NCI-H1436 (cell line): Measurements from ENCODE around the gene SPATC1L.
A peak's percentile ranks its signal among the peaks of the same experiment; 100 is the strongest.

Experiments used
- DNase-seq: peaks from one replicate; lab custom pipeline; 2025; lab: John Stamatoyannopoulos, UW

SPATC1L gene

DNA sequence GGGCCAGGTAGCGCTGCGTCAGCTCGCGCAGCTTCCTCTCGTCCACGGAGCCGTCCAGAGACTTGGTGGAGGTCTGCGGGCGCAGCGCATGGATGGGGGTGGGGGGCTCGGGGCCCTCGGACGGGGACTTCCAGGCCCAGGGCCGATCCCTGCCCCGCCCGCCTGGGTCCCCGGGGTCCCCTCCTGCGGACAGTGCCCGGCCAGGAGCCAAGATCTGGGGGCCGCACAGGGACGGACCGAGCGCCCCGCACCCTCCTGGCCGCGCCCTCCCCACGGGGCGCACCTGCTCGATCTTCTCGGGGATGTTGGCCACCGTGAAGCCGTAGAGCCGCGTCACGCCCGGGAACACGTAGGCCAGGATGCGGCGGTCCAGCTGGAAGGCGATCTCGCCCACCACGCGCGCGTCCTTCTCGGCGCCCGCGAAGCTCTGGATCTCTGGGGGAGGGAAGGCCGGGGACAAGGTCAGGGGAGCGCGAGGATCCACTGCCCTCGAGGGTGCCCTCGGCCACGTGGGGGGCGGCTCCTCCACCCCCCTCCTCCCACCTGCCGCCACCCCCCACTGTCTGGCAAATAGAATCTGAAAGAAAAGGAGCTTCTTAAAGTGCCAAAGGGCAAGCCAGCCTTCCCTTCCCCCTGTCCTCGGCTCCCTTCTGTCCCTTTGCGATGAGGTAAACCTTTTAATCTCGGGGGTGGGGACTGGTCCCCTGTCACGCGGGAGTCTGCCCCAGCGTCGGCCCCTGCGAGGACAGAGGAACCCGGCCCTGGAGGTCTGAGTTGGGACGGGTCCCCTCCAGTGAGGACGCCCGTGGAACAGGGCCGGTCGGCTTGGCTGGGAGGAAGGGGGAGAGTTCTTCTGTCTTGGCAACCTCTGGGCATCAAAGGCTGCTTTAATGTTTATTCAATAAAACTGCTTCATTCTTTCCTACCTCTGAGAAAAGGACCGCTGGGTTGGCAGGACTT, 22.3 kb downstream of the SPATC1L start:
- no peak for DNase-seq

- no peak for DNase-seq
Observed at GRCh38 chr21:46160907-46161632, 23.2 kb downstream of the SPATC1L start.

- DNase-seq, result no peak
Observed at GRCh38 chr21:46160657-46160906, 23.7 kb downstream of the SPATC1L start.

- no peak for DNase-seq
Observed at GRCh38 chr21:46159841-46160656, 24.2 kb downstream of the SPATC1L start.

GRCh38 chr21:46159390-46159789, 24.9 kb downstream of the SPATC1L start:
- no peak for DNase-seq

- DNase-seq, result no peak
Observed at GRCh38 chr21:46158666-46159300, 25.5 kb downstream of the SPATC1L start.

- DNase-seq, result no peak
Observed at GRCh38 chr21:46157987-46158451, 26.2 kb downstream of the SPATC1L start.

- no peak for DNase-seq
Observed at GRCh38 chr21:46157396-46157986, 26.8 kb downstream of the SPATC1L start.

GRCh38 chr21:46156678-46157077, 27.6 kb downstream of the SPATC1L start:
- no peak for DNase-seq

GRCh38 chr21:46156378-46156645, 27.9 kb downstream of the SPATC1L start:
- no peak for DNase-seq

DNA sequence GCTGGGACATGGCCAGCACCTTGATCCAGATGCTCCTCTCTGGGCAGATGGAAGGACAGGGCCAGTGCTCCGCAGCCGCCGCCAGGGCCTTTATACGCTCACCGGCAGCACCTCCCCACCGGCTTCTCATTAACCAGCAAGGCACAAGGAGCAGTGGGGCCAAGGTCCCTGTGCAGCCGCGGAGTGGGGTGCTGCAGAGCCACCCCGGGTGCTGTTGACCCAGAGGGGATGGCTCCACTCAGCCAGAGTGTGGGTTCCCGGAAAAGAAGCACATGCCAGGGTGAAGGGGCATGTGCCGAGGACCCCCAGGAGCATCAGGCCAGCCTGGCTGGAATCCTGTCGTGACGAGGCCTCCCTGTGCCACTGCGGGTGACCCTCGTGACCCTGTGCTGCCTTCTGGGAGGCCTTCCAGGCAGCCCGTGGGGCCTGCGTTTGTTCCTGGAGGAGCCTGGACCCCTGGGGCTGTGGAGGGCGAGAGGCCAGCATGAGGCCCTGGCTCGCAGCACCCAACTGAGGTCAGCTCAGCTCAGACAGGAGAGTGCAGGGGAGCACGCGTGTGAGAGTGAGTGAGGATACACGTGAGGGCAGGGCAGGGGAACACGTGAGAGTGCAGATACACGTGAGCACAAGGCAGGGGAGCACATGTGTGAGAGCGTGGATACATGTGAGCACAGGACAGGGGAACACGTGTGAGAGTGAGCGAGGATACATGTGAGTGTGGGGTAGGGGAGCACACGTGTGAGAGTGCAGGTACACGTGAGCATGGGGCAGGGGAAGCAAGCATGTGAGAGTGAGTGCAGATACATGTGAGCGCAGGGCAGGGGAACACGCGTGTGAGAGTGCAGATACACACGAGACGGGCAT, 28.5 kb downstream of the SPATC1L start, which contains the start of gene FTCD:
TSS of gene FTCD (minus strand) at position 66 of the 864 bp plus-strand sequence. CDS start at position 10, 56 bp downstream.
- DNase-seq, result no peak

DNA sequence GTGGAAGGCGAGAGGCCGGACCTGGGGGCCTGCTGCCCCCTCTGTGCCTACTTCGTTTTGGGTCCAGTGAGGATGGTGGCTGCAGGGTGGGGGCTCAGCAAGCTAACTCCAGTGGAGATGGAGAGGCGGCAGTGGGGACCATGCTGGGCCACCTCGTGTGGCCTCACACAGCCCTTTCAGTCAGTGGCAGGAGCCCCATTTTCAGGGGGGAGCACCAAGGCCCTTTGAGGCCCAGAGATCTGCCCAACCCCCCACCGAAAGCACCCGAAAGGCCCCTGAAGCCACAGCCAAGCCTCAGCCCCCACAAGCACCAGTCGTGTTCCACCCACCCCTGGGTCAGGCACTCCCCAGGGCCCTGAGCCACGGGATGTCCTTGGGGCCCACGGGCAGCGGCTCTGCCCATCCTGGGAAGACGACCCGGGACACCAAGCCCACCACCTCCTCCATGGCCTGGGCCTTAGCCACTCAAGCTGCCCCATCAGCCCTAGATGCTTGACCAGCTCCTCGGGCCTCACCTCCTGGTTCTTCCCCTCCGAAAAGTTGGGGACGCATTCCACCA, 29.2 kb downstream of the SPATC1L start:
- DNase-seq, result no peak

- no peak for DNase-seq
Observed at GRCh38 chr21:46154155-46154954, 29.9 kb downstream of the SPATC1L start.

- peak; percentile 55 for DNase-seq
Observed at GRCh38 chr21:46153247-46154154, 30.8 kb downstream of the SPATC1L start.

DNA sequence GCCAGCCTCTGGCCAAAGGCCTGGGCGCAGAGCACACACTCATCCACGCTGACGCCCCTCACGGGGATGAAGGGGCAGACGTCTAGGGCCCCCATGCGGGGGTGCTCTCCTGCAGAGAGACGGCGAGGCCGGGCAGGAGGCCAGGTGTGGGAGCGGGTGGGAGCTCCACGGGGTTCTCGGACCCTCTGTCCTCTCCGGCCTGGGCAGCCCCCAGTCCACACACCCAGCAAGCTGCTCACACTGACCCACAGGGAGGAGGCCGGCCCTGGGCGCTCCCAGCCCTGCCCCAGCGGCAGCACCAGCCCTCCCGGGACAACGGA, 31.4 kb downstream of the SPATC1L start:
- DNase-seq, result no peak

- no peak for DNase-seq
Observed at GRCh38 chr21:46151989-46152926, 32.0 kb downstream of the SPATC1L start.

DNA sequence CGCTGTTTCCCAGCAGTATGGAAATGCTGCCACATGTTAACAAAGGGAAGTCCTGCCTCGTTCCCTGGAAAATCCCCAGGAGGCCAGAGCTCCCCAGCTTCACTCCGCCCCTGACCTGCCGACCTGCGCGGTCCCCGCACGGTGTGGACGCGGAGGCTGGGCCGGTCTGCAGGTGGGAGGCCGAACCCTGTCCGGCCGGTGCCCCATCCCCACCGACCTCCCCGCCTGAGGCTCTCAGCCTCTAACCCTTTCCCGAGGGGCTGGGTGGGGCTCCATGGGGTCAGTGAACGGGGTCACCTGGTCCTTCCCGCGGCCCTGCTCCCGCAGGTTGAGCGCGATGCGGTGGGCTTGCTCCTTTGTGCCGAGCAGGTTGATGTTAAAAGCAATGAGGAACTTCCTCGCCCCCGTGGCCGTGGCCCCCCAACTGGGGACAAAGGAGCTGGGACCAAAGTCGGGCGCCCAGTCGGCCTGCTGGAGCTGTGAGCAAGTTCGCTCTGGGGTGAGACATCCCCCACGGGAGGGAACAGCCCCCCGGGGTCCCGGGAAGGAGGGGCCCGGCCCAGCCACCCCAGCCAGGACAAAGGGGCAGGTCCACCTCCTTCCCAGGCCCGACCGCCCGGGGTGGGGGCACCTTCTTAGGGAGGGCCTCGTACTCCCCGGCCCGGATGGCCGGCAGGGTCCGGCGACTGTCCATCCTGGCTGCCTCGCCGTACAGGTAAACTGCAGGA, 32.8 kb downstream of the SPATC1L start:
- DNase-seq, result no peak
